ENCODE results near the gene OLFML2A. TPM values are rescaled to one million over a fixed set of nuclear protein-coding genes. Genes with fewer than 3 reads are reported as not detected.

The OLFML2A gene
- total RNA-seq, 2 donors from 2014 or later = 16.7 to 18.5 TPM

DNA sequence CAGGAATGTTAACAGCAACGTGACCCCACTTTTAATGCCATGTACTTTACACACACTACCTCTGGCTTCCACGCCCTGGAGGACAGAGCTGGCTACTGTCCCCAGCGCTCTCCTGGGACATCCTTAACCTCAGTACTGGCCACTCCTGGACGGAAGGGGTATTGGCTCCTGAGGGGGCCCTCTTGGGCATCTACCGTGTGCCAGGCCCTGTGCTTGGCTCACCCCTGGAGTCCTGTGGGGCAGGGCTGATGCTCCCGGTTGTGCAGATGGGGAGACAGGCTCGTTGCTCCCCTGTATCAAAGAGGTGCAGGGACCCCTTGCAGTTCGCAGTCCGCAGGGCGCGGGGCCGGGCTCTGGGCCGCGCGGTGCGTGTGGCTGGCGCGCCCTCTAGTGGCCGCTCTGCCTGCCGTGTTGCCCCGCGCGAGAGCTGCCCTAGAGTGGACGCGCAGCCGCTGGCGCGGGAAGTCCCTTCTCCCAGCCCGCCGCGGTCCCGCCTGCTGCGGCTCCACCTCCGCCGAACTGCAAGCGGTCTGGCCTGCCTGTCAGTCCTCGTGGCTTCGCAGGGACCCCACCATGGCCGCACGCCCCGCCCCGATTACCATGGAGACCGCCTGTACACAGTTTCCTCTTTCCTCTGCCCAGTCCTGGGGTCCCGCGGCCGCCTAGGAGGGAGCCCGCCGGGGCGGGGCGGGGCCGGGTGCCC is 76.0 kb downstream of the OLFML2A start, which contains the start of gene WDR38:
Gene WDR38, plus strand, starts transcription at position 632 of the 703 bp plus-strand sequence. CDS start 72 bp downstream, outside the sequence.
- peak within 1 kb of the TSS; percentile 30 to 34 for H3K4me3 ChIP-seq
- peaks cover 5 to 8% of the 10 kb centered on the region in 2 donors for H3K36me3 ChIP-seq
- peaks cover 4% of the 10 kb centered on the region for H3K4me1 ChIP-seq (replicated peaks)
- no peaks in the 10 kb centered on the region for H3K9me3 ChIP-seq
- TF ChIP-seq, protein P1, sequence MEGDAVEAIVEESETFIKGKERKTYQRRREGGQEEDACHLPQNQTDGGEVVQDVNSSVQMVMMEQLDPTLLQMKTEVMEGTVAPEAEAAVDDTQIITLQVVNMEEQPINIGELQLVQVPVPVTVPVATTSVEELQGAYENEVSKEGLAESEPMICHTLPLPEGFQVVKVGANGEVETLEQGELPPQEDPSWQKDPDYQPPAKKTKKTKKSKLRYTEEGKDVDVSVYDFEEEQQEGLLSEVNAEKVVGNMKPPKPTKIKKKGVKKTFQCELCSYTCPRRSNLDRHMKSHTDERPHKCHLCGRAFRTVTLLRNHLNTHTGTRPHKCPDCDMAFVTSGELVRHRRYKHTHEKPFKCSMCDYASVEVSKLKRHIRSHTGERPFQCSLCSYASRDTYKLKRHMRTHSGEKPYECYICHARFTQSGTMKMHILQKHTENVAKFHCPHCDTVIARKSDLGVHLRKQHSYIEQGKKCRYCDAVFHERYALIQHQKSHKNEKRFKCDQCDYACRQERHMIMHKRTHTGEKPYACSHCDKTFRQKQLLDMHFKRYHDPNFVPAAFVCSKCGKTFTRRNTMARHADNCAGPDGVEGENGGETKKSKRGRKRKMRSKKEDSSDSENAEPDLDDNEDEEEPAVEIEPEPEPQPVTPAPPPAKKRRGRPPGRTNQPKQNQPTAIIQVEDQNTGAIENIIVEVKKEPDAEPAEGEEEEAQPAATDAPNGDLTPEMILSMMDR (IDR thresholded peaks at IDR 0.05) = peak; percentile 96 to 100 (median 97)
- no peak for TF ChIP-seq POLR2A (IDR thresholded peaks at IDR 0.05)
- peak; percentile 51 for TF ChIP-seq POLR2AphosphoS5 (IDR thresholded peaks at IDR 0.05)
- peak within 1 kb of the TSS in 1 of 2 donors; percentile 4 for H3K27ac ChIP-seq
- H3K27me3 ChIP-seq (replicated peaks; ENCODE audit: insufficient read depth) = no peaks in the 10 kb centered on the region
- DNase-seq (ENCODE audit: low spot score) = peak; percentile 67
- 1% methylated on average over 33 of the region's 51 CpGs for WGBS
- intact Hi-C loops (cut with DNase I) = loop anchor here (1.0 to 10.0 kb wide), 2 partner anchors 79 to 522 kb away; no protein-coding TSS in a partner anchor

DNA sequence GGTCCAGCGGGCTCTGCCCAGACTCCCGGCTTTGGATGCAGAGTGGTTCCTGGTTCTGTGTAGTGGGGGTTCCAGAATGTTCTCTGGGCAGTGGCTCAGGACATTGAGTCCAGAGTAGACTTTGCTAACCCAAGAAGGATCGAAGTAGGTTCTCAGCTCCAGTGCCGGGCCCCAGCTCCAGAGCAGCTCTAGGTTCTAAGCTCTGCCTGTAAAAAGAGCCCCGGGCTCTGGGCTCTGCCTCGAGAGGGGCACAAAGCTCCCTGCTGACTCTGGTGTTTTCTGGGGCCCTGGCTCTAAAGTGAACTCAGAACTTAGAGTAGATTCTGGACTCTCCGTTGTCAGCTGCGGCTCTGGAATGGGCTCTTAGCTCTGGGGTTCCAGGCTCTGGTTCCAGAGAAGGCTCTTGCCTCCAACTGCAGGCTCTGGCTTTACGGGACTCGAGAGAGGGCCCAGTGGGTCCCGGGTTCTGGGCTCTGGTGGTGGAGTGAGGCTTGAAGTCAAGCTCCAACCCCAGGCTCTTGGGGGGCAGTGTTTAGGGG is 76.7 kb downstream of the OLFML2A start:
- no peak overlapping the region for H3K27ac ChIP-seq

DNA sequence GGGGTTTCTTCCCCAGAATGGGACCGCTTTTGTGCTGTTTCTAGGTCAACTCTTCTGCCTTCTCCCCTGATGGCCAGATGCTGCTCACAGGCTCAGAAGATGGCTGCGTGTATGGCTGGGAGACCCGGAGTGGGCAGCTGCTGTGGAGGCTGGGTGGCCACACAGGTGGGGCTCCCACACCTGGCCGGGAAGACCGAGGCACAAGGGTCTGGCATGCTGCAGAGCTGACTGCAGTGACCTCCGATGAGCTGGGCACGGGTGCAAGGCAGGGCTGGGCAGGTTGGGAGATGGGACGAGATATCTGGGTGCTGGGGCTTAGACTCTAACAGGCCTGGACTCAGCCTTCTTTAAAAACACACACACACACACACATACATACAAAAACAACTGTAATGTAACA is 77.2 kb downstream of the OLFML2A start:
- Histone ChIP-seq H3K36me3 (peaks cover 8 to 12% of the 10 kb centered on the region in 2 donors), H3K9me3 (no peaks in the 10 kb centered on the region), H3K27ac (no peak overlapping the region), H3K27me3 (replicated peaks; ENCODE audit: insufficient read depth) (no peaks in the 10 kb centered on the region), H3K4me1 (replicated peaks) (peaks cover 4% of the 10 kb centered on the region), H3K4me3 (no peak overlapping the region)
- 58% methylated on average over 8 of the region's 8 CpGs for WGBS
- TF ChIP-seq, protein P1 (IDR thresholded peaks at IDR 0.05) = no peak
- TF ChIP-seq POLR2A (IDR thresholded peaks at IDR 0.05) (no peak), POLR2AphosphoS5 (IDR thresholded peaks at IDR 0.05) (no peak)
- no peak for DNase-seq (ENCODE audit: low spot score)
- intact Hi-C loops (cut with DNase I) = loop anchor here (10.0 kb wide), 1 partner anchor 521 kb away; no protein-coding TSS in a partner anchor

More for the DNA sequence above, 76.7 kb downstream of the OLFML2A start:
- H3K36me3 ChIP-seq = peaks cover 8 to 12% of the 10 kb centered on the region in 2 donors
- peak overlapping the region; percentile 30 to 34 for H3K4me3 ChIP-seq
- no peaks in the 10 kb centered on the region for H3K9me3 ChIP-seq
- peaks cover 4% of the 10 kb centered on the region for H3K4me1 ChIP-seq (replicated peaks)
- no peaks in the 10 kb centered on the region for H3K27me3 ChIP-seq (replicated peaks; ENCODE audit: insufficient read depth)
- no peak for TF ChIP-seq POLR2AphosphoS5 (IDR thresholded peaks at IDR 0.05)
- TF ChIP-seq, protein P1 (IDR thresholded peaks at IDR 0.05) = no peak
- TF ChIP-seq POLR2A (IDR thresholded peaks at IDR 0.05) = no peak
- intact Hi-C loops (cut with DNase I) = loop anchor here (1.0 to 10.0 kb wide), 2 partner anchors 79 to 521 kb away; no protein-coding TSS in a partner anchor
- WGBS = 61% methylated on average over 11 of the region's 11 CpGs
- DNase-seq (ENCODE audit: low spot score) = no peak

DNA sequence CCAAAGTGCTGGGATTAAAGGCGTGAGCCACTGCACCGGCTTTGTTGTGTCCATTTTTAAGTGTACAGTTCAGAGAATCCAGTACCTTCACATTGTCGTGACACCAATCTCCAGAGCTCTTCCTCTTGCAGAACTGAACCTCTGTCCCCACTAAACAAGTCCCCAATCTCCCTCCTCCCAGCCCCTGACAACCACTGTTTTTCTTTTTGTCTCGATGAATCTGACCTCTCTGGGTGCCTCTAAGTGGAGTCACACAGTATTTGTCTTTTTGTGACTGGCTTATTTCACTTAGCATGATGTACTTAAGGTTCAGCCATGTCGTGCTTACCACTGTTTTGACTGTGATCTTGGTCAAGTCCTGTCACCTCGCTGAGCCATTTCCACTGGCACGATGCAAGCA is 77.9 kb downstream of the OLFML2A start:
- no peaks in the 10 kb centered on the region for H3K9me3 ChIP-seq
- no peak overlapping the region for H3K27ac ChIP-seq
- H3K27me3 ChIP-seq (replicated peaks; ENCODE audit: insufficient read depth) = no peaks in the 10 kb centered on the region
- H3K4me3 ChIP-seq = no peak overlapping the region
- peaks cover 8 to 12% of the 10 kb centered on the region in 2 donors for H3K36me3 ChIP-seq
- peaks cover 4% of the 10 kb centered on the region for H3K4me1 ChIP-seq (replicated peaks)
- WGBS = 72% methylated on average over 7 of the region's 7 CpGs
- no peak for DNase-seq (ENCODE audit: low spot score)
- TF ChIP-seq POLR2A (IDR thresholded peaks at IDR 0.05) (no peak), POLR2AphosphoS5 (IDR thresholded peaks at IDR 0.05) (no peak)
- TF ChIP-seq, protein P1 (IDR thresholded peaks at IDR 0.05) = no peak
- intact Hi-C loops (cut with DNase I) = loop anchor here (10.0 kb wide), 1 partner anchor 520 kb away; no protein-coding TSS in a partner anchor

Measured in prostate gland (tissue), 2 donors.